ENCODE measurements around the gene PAPOLA.

DNA sequence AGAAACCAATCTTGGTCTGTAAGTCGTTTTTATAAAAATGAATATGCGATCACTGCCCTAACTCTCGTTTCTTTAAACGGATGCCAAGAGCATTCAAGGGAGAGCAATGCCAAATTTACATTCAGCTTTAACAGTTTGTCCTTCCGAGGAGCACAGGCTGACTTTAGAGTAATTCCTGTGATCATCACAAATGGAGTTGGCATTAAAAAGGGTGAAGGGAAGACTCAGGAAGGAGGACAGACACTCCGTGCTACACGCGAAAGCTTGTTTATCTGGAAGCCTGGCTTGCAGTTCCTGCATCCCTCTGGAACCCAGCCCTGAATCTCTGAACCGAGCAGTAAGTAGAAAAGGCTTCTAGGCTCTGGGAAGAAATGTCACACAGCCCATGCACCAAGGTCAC, 78.4 kb downstream of the PAPOLA start:
- TF ChIP-seq CTCF (IDR thresholded peaks at IDR 0.05), result no peak
- TF ChIP-seq POLR2A (IDR thresholded peaks at IDR 0.05), result no peak
